HG03520 (cell line): ENCODE data around the gene FAM83C.

Experiments used
- ATAC-seq: cut with Tn5 transposase; IDR thresholded peaks from one replicate; pipeline ENCODE4 v1.9.1; 2021; ENCODE audit warnings: mild to moderate bottlenecking, moderate library complexity; ENCODE audit not compliant: unreplicated experiment

Gene FAM83C

DNA sequence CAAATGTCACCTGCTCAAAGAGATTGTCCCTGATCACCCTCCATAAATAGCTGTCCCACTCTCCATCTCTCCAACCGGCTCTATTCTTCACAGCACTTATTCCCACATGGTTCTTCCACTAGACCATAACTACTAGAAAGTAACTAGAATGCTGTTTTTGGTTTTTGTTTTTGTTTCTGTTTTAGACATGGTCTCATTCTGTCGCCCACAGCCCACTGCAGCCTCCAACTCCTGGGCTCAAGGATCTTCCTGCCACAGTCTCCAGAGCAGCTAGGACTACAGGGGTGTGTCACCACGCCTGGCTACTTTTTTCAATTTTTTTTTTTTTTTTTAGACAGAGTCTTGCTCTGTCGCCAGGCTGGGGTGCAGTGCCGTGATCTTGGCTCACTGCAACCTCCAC, 53.5 kb downstream of the FAM83C start:
- no peak for ATAC-seq

DNA sequence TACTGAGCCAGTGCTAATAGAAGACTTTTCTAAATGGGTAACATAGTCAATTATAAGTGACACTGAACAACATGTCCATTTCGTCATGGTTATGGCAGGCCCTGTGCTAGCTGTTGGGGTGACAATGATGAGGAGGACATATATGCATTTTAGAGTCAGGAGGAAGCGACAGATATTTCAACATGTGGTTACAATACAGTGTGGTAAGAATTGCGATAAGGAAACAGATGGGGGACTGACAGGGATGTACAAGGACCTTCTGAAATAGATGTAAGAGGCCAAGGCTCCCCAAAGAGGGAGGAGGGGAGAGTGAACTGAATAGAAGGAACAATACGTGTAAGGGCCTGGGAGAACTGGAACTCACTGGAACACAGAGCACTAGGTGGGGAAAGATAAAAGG, 54.1 kb downstream of the FAM83C start:
- ATAC-seq, result no peak

DNA sequence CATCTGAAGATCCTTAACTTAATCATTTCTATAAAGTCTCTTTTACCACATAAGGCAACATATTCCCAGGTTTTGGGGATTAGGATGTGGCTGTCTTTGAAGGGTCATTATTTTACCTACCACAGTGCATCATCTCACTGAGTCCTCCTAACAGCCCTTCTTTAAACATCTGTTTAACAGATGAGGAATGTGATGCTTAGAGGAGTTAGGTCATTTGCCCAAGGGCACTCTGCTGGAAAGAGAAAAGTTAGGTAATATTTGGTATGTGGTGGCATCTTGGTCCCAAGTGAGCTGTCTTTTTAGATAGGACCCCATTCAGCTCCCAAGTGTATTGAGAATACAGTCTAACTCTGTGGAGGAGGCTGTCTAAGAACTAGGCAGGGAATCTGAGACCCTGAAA, 54.7 kb downstream of the FAM83C start:
- ATAC-seq, result no peak

DNA sequence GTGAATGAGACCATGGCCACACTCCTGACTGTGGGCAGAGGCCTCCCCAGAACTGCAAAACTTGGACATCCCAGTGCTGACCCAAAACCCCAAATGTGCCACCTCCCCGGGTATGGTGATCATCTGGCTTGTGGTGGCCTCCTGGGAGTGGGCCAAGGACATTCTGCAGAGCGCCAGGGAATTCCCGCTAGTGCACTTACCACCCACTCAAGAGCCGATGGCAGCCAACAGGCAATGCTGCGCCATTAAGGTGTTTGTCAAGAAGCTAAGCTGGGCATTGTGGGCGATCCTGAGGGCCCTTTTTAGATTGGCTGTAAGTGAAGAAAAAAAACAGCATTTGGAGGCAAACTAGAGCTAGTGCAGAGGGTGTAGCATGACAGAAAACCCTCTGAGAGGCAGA, 56.3 kb downstream of the FAM83C start:
- ATAC-seq, result no peak
